Effector CD4-positive, alpha-beta T cell (primary cell): ENCODE data around the gene NOS3.

ENCODE experiments used
- DNase-seq: peaks from one replicate; pipeline ENCODE4 v3.0.0-alpha.2; 2020

The NOS3 gene

DNA sequence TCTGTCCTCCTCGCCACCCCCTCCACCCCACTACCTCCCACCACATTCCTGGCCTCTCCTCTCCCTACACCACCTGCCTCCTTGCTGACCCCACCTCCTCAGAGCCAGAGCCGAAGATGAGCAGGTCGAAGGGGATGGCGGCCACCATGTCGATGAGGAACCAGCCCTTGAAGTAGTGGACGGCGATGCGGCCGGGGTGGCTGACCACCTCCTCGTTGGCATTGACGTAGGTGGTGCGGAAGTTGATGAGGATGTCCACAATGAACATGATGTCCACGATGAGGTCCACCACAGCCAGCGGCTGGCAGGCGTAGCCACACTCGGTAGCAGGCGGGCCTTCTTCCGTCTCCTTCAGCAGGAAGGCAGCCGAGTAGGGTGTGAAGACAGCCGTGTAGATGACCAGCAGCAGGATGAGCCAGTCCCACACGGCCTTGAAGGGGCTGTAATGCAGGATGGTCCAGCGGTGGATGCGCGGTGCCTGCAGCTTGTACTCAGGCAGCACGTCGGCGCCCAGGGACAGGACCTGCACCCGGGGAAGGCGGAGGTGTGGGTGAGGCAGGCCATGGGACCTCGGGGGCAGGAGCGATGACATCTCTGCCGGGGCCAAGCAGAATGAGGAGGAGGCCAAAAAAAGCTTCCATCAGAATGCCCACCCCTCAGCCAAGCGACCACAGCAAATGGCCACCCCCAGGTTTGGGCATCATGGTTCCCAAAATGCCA is 38.3 kb upstream of the NOS3 start:
- DNase-seq, result no peak

DNA sequence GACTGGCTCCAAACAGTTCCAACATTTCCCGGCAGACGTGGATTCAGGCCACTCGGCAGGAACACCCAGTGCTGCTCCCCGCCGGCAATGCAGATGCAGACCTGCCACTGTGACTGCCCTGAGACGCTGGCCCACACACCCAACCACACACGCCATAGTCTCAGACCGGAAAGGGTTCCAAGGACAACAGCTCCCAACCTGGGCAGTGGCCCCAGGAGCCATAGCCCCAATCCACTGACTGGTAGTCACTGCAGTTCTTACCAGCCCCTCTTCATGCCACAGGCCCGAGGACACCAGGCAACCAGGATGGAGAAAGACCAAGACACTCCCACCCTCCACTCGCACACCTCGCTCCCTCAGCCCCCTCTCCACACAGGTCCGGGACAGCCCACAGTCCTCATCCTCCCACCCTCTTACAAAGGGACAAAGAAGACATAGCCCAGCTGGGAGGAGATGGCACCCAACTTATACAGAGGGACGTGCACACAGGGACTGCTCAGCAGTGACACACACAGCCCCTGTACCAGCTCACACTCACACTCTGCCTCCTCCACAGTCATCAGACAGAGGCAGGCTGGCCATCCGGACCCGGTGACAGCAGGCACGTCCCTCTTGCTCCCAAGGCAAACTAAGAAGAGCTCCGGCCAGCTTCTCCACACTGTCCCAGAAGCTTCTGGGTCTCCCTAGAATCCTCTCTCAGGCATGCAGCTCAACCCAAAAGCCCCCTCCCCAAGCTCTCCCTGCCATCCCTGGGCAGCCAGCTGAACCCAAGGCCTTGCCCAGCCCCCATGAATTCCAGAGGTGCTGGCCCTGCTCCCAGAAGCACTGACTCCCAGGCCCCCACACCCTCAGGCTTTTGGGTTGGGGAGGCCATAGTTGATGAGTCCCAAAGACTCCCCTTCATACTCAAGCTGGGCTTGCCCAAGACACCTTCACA is 37.5 kb upstream of the NOS3 start:
- DNase-seq, result no peak

DNA sequence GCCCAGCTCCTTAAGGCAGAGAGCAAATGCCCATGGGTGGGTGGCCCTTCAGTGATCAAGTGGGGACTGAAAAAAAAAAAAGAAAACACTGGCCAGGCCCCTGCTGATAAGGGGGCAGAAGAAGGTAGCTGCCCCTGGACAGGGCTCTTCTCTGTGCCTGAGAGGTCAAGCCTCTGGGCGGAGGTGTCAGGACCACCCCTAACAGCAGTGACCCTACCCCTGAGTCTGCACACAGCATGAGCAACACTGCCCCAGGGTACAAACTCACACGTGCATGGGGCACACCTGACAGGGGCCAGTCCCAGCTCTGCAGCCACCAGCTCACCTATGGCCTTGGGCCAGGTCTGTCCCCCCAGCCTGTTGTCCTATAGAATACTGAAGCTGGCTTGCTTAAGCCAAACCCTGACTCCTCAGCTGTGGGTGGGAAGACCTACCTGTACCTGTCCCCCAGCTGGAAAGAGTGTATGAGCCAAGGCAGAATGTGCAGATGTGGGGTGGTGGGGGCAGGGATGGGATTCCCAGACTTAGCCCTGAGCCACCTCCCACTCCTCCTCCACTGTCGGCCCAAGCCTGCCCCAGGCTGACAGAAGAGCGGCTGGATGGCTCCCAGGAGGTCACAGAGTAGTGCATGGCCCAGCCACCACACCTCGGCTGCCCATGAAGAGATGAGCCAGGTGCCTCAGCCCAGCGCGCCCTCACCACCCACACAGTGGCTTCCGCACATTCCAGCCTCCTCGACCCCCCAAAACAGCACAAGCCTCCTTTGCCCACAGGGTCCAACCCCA is 36.4 kb upstream of the NOS3 start:
- no peak for DNase-seq

DNA sequence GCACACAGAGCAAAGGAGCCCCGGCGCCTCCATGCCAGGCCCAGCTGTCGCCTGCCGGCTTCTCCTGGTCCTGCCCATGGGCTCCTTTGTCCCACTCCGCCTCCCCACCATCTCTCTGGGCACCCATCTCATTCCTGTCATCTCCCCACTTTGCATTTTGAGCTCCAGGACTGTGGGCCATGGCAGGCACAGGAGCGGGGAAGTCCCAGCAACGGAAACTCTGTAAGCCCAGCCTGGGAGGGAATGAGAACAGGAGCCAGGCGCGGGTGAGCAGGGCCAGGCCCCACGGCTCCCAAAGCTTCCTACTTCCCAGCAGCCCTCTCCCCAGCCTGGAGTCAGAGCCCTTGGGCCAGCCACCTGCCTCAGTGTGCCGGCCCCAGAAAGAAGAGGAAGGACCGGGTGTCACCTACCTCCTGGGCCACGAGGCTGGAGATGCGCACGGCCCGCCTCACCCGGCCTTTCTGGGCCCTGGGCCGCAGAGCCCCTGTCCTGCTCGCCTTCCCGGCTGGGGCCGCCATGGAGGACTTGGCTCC is 35.8 kb upstream of the NOS3 start:
- DNase-seq, result no peak

DNA sequence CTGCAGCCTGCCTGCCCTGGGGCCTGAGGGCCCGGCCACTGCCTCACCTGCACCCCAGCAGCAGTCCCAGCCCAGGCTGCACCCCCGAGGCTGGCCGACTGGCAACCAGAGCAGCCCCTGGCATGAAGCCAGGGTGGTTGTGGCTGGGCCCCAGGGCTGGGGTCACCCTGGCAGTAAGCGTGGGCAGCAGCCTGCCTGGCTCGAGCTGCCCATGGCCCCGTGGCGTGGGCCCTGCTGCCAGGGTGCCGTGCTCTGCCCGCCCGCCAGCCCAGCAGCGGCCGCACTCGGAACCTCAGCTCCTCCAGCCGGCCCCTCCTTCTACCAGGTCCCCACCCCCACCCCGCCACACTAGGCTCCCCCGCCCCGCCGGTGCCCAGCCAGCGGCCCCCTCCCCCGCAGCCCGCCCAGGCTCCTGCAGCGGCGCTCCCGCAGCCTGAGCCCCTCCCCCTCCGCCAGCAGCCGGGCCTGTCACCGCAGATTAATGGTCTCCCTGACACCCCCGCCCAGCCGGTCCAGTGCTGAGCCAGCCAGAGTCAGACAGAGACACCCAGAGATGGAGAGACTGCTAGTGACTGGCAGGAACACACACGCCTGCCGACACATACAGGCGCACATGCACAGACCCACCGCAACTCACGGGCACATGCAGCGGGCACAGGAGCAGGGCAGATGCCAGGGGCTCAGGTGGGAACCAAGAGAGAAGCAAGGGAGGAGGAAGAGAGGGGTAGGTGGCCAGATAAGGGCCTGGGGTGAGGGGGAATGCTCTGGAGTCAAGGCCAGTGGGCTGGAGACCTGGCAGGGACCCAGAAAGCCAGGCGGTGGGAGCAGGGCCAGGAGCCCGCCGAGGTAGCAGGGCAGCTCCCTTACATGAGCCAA is 35.1 kb upstream of the NOS3 start:
- no peak for DNase-seq

DNA sequence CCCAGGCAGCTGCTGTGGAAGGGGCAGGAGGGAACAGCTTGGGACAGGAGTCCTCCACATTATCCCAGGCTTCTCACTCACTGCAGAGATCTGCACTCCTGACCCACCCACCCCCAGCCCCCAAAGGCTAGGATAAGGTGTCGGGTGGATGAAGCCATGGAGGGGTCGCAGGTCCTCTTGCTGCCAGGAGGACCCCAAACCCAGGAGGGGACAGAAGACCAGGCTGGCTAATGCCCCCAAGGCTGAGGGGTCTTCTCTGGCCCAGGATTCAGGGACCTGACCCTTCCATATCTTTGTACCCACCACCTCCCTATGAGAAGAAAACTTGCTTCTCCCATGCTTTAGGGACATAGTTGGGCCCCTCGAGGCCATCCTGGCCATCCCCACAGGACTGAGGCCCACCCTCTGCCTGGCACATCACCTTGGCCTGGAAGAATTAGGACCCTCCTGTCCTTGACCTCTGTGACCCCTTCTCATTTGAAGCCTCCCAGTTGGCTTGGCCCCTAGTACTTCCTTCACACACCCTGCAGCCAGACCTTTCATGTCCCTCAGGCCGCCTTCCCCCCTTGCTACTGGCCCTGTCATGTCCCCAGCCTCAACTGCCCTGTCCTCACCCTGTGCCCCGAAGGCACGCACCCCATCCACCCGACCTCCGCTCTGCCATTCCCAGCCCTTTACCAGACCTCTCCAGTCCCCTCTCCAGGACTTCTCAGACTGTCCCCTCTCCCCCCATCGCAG is 34.3 kb upstream of the NOS3 start:
- DNase-seq, result no peak

DNA sequence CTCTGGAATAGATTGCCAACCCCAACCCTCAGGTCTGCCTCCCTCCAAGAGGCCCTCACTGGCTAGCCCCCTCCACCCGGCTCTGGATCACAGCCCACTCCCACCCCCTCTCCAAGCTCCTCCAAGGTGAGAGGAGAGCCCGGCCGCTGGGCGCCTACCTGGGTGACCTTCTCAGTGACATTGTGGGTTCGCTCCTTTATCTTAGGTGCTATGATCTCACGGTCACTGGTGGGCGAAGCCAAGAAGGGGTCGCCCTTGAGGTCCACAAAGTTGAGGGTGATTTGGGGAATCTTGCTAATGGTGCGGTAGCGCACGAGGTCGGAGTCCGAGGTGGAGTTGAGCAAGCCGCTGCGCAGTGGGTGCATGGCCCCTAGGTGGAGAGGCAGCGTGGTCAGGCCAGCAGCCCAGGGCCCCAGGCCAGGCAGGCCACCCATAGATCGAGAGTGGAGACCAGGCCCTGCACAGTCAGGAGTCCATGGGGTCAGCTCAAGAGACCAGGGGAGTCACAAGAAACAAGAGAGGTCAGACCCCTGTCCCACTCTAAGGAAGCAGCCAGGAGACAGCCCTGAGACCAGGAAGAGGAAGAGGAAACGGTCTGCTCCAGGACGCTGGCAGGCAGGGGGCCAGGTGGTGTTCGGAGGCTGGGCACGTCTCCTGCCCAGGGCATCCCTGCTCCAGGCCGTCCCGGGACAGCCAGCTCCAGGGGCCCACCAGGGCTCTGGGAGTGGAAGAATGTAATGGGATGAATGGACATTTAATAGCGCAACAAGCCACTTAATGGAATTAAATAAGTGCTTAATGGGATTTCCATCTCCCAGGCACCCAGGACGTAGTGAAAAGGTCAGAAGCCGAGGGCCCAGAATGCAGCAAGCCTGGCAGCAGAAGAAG is 33.4 kb upstream of the NOS3 start:
- no peak for DNase-seq

DNA sequence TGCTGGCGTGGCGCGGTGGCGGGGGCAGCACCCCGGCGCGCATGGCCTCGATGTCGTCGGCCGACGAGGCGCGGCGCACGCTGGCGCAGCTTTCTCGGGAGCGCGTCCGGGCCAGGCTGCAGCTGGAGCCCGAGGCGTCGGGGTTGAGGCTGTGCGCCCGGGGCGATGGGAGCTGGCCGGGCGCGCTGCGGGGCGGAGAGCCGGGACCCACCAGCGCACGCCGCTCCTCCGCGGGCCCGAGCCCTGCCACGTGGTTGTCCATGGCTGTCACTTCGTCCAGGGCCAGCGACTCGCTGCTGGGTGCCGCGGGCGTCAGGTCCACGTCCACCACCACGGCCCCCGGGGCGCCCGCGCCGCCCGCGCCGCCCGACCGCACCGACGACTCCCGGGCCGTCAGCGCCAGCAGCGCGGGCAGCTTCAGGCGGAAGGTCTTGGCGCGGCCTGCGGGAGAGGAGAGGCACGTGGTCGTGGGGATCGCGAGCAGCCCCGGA is 32.7 kb upstream of the NOS3 start:
- no peak for DNase-seq

DNA sequence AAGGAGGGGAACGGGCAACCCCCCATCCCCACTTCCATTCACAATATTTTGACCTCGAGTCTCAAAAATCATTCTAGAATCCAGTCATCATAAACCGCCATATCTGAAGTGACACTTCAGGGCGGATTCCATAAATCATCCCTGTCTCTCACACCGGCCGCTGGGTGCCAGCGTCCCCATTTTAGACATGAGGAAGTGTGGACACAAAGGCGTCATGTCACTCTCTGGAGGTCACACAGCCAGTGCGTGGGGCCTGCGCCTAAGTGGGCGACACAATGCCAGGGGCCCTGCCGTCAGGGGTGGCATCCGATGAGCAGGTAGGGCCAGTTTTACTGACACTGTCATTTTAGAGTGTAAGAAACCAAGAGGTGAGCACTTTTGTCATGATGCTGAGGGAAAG is 32.2 kb upstream of the NOS3 start:
- DNase-seq, result no peak

DNA sequence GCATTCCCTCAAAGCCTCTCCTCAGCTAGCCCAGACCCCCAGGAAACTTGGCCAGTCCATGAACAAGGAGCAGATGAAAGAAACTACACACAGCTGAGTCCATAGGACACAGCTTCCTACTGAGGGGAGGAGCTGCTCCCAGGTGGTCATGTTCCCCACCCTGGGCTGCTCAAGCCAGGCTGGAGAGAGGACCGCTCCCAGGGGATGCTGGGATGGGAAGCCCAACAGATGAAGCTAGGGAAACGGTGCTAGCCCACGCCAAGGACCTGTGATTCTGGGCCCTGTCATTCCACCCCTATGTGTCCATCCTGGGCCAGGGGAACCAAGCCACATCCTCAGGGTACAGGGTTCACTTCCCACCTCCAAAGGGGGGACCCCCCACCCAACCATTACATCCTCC is 31.7 kb upstream of the NOS3 start:
- no peak for DNase-seq

DNA sequence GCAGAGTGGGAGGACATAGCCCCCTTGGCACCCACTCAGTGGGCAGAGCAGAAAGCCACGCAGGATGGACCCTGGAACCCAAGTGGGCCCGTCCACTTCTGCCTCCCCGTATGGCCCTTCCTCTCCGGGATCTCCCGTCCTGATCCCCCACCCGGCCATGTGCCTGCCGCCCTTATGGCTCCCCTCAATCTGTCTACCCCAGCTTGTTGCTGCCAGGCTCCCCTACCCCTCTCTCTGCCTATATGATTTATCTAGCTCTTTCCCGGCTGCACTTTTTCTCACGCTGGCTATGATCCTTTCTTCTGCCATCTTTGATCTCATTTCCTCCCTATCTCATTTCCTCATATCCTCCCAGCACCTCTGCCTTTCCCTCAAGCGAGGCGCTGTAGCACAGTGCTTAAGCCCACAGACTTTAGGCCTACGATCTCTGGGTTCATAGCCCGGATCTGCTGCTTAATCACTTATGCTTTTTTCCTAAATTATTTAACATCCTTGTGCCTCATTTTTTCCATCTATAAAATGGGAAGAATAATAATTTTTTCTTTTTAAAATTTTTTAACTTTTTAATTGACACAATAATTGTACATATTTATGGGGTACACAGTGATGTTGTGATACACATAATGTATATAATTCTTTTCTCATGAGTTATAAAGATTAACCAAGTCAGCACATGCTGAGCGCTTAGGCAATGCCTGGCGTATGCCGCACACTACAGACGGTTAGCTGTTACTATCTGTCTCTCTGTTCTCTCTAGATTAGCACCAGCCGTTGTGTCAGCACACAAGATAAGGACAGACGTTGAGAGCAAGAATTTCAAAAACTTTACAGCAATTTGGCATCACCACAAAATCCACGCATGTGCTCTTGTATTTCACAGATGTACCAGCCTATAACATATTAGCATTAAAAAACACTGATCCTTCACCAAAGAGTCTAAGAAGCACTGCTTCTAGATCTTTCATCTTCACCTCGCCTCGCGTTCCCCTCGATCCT is 30.8 kb upstream of the NOS3 start:
- no peak for DNase-seq

DNA sequence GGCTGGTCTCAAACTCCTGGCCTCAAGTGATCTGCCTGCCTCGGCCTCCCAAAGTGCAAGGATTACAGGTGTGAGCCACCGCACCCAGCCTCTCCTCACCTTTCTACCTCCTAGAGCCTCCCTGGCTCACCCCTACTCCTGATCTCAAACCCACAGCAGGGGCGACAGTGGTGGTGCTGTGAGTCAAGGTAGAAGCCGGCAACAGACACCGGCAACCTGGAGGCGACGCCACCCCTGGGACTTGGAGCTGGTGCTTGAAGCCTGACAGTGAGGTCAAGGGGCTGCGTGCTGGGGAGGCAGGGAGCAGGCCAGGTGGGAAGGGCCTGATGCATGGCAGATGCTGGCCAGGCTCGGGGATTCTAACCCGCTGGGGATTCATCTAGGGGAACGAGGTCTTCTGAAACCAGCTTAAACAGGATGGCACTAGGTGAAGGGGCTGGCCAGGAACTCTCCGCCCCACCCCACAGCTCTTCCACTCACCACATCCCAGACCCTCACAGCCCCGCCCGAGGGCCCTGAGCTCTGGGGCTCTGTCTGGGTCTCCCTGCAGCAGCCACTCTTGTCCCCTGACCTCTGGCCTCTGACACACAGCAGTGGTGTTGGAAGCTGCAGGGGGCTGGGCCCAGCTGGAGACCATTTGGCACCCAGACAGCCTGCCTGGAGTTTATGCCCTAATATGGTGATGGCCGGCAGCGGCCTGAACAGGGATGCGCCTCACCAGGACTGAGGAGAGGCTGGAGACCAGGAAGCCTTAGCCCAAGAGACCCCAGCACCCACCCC is 29.1 kb upstream of the NOS3 start:
- no peak for DNase-seq

DNA sequence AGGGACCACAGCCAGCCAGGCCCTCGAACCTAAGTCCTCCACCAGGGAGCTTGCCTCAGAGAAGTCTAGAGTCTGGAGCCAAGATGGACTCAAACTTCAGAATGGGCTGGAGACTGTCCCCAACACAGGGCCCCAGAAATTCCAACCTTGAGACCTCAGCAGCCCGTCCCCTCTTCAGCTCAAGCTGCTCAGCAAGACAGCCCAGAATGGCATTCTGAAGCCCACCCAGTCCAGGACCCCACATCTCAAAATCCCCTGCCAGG is 28.6 kb upstream of the NOS3 start:
- DNase-seq, result no peak

DNA sequence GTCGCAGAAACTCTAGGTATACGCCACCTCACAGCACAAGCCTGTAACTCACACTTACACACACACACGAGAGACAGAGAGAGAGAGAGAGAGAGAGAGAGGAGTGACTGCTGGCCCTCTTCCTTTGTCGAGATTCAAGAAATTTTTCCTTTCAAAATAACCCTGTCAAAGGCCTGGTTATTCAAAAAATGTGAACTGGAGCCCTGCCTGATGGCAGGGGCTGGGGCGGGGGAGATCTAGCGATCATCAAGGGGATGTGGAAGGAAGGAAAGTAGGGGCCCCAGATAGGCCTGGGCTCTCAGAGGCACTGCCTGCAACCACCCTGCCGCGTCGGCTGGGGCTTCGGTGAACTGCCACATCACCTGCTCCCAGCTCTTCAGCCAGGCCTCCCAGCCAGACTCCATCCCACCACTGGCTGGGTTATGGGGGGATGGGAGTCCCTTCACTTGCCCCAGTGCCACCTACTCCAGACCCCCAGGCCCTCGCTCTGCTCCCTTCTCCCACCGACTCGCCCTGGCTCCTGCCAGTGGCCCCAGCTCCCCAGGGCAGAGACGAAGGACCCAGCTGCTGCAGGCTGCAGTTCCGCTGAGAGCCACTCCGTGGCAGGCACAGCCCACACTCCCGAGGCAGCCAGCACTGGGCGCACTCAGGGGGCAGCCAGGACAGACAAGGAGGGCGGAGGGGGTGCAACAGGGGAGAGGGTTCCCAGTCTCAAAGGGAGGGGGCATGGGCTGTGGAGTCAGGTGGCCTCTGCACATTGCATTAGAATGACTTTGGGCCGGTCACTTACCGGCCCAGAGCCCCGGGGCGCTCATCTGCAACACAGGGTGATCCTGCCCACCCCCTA is 28.0 kb upstream of the NOS3 start:
- DNase-seq, result peak; percentile 45

DNA sequence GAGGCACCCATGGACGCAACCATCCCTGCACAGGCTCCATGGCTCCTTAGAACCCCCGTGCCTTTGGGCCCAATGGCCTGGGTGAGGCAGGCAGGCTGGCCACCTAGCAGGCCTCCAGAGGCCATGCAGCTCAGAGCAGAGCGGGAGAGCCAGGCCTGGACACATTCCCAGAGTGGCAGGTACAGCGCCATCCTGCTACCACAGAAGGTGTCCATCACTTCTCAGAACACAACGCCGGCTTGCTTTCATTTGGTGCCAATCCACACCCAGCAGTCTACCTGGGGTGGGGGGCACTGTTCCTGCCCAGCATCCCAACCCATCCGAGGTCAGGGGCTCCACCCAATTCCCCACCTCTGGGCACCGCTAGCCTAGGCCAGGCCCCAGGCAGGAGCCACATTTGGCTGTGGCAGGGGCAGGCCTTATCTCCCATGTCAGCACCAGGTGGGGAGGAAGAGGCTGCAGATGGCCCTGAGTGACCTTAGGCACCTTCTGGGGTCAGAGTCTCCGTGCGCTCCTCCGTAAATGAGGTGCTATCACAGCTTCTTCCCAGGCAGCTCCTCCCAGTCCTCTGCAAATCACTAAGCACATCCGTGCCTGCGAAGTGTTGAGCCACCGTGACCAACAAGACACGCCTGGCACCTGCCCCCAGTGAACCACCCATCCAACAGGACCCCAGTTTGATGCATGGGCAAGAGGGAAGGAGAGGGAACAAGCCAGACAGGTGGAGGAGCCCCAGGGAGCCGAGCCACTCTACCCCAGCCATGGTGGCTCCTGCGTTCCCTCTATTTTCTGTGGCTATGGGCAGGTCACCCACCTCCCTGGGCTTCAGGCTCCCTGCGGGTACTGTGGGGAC is 26.9 kb upstream of the NOS3 start:
- no peak for DNase-seq

DNA sequence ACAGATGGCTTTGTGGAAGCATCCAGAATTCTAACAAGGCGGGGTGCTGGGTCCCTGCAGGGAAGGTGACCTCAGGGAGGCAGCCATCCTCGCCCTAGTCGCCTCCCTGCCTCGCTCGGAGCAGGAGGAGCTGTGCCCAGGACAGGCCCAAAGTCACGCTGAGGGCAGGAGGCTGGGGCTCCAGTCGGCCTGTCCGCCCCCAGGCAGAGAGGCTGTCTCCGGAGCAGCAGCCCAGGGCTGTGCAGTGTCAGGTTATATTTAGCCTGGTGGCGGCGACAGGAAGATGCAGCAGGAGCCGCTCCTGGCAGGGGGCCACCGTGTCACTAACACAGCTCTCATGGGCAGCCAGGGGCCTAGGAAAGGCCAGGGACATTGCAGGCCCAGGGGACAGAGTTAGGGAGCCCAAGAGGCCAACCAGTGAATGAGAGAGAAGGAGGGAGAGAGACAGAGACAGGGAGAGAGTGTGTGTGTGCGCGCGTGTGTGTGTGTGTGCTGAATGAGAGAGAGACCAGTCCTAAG is 26.2 kb upstream of the NOS3 start:
- DNase-seq, result no peak
